CD4-positive, alpha-beta T cell treated with Interleukin-6 at 100 ng/mL for 8 hours (primary cell): Measurements from ENCODE around the gene PPP2R5D.
A peak's percentile ranks its signal among the peaks of the same experiment; 100 is the strongest.

Source experiments
- DNase-seq: peaks from one replicate; pipeline ENCODE4 v3.0.0-alpha.2; 2020; ENCODE audit warnings: mixed read lengths, low spot score

The PPP2R5D gene

DNA sequence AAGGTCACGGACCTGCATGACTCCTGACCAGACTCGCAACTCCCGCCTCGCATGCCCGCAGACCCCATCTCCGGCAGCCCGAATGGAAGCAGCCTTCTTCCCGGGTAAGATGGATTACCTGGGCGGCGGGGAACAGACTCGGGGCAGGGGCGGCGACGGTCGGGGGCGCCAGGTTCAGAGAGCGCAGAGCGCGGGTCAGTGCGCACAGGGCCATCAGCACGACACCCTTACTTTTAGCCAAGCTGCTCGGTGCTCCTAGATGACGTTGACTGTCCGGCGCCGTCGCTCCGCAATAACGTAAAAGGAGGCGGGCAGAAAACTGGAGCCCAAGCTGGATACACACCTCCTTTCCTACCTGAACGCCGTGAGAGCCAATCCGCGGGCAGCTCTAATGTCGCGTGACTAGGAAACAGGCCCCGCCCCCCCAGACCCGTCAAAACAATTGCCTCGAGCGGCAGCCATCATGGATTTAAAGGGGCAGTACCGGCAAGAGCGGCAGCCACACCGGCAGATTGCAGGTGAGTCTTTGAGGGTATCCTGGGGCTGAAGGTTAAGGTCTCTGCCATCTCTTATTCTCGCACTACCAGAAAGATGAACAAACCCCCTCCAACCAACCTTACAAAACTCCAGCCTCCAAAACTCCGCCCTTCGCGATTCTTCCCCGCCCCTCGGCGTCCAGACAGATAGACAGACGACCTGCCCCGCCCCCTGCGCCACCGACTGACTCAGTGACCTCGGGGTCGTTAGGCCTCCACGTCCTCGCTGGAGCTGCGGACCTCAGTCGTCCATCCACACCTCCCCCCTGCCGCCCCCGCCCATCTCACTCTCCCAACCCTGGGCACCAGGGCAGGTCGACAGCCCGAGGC is 75.0 kb downstream of the PPP2R5D start, which contains the start of the genes KLC4 and MRPL2:
TSS of gene KLC4 (plus strand) at position 464 of the 866 bp plus-strand sequence. CDS start 1,705 bp downstream, outside the sequence.
TSS of gene MRPL2 (minus strand) at position 267 of the 866 bp plus-strand sequence. CDS start at position 214, 53 bp downstream.
- peak; percentile 98 for DNase-seq

- no peak for DNase-seq
Measured at GRCh38 chr6:43060034-43060754, 75.8 kb downstream of the PPP2R5D start.

- no peak for DNase-seq
Measured at GRCh38 chr6:43060755-43061633, 76.6 kb downstream of the PPP2R5D start.

DNA sequence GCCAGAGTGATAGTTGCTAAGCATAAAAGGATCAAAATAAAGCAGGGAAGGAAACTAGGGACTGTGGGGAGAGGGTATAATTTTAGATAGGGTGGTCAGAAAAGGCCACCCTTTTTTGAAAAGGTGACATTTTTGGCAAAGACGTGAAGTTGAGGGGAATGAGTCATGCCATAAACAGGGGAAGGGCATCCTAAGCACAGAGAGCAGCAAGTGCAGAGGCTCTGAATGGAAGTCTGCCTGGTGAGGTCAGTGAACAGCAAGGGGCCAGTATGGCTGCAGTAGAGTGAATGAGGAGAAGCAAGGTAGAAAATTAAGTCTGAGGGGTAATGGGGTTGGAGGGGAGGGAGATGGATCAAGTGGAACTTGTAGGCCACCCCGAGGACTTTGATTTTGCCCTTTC is 77.5 kb downstream of the PPP2R5D start:
- no peak for DNase-seq
